Transverse colon (tissue), 4 donors: ENCODE data around the gene EPGN. TPM values are rescaled to one million over a fixed set of nuclear protein-coding genes. Genes with fewer than 3 reads are reported as not detected.

ENCODE experiments used
- DNase-seq: peaks from one replicate; pipeline ENCODE4 v3.0.0-alpha.2; 2019
- H3K27ac ChIP-seq, 4 donors: fragments of 200-600 bp; sonication (generic); 2 replicates each; pipeline ENCODE4 v1.5.1; 2016 to 2018; ENCODE audit warnings: inconsistent platforms in 4 of 4
- H3K27me3 ChIP-seq: fragments of 200-600 bp; sonication (generic); 2 replicates; pipeline ENCODE4 v1.5.1; 2017; ENCODE audit warnings: inconsistent platforms
- H3K36me3 ChIP-seq, 4 donors: fragments of 200-600 bp; sonication (generic); 2 replicates each; pipeline ENCODE4 v1.5.1; 2017 to 2019; ENCODE audit warnings: inconsistent platforms in 4 of 4
- H3K4me1 ChIP-seq, 4 donors: fragments of 200-600 bp; sonication (generic); 2 replicates each; pipeline ENCODE4 v1.5.1; 2017 to 2020; ENCODE audit warnings: inconsistent platforms in 4 of 4
- H3K4me3 ChIP-seq, 4 donors: fragments of 200-600 bp; sonication (generic); 1 replicate in 1 of 4; 2 replicates in 3 of 4; pipeline versions ENCODE4 v1.5.1 to v1.6.1; 2017 to 2019; ENCODE audit warnings: inconsistent platforms in 4 of 4
- H3K9me3 ChIP-seq, 2 donors: fragments of 200-600 bp; sonication (generic); 2 replicates each; pipeline ENCODE4 v1.5.1; 2017 to 2019; ENCODE audit warnings: inconsistent platforms in 2 of 2
- EP300 ChIP-seq: sonication (generic); formaldehyde crosslinking; IDR thresholded peaks from one replicate; pipeline ENCODE4 v1.6.1; 2017; ENCODE audit warnings: antibody characterized with exemption, low read depth
- POLR2A ChIP-seq: fragments of 450-650 bp; IDR thresholded peaks from one replicate; pipeline ENCODE4 v1.6.1; 2016; ENCODE audit warnings: antibody characterized with exemption, mild to moderate bottlenecking, moderate library complexity
- POLR2AphosphoS5 ChIP-seq, 3 donors: sonication (generic); formaldehyde crosslinking; IDR thresholded peaks; one replicate each; pipeline ENCODE4 v1.6.1; 2016; ENCODE audit warnings: antibody characterized with exemption in 3 of 3
- WGBS, 2 donors: methylation state at CpG; one replicate each; pipeline ENCODE4 v1.1.5; 2018; ENCODE audit warnings: low coverage in 1 of 2; 5-methylcytosine and 5-hydroxymethylcytosine counted together
- in situ Hi-C, 4 donors: fragments of 200-750 bp; cut with MboI; loops; one replicate each; pipeline versions ENCODE4 v1.15.0 to v1.15.1; 2017; ENCODE audit warnings: low sequenced_read_pairs in 3 of 4, low pct_ligation_motif_present in 1 of 4, low pct_unique_long_range_greater_than_20kb in 1 of 4
- intact Hi-C: fragments of 100-400 bp; cut with DNase I; formaldehyde crosslinking; loops from one replicate; pipeline ENCODE4 v1.15.1; 2023; ENCODE audit warnings: low total_unique reads
- total RNA-seq, 4 donors: library from RNA; depleted of rRNA; stranded (reverse); fragments of >200 nt; gene quantifications; one replicate each; pipeline ENCODE4 v1.1.0, GENCODE V29; 2016
- TF ChIP-seq, protein P1 (sequence below), 5 experiments: fragments of 200-600 bp in 3 of 5; fragments of 450-650 bp in 2 of 5; sonication (generic) in 3 of 5; IDR thresholded peaks; 1 replicate in 2 of 5; 2 replicates in 3 of 5; pipeline ENCODE4 v1.5.1; 2016 to 2017; ENCODE audit warnings: antibody characterized with exemption in 5 of 5, inconsistent platforms in 3 of 5, mild to moderate bottlenecking in 2 of 5, moderate library complexity in 1 of 5

The EPGN gene
- total RNA-seq, 4 donors from 2014 or later: not detected

DNA sequence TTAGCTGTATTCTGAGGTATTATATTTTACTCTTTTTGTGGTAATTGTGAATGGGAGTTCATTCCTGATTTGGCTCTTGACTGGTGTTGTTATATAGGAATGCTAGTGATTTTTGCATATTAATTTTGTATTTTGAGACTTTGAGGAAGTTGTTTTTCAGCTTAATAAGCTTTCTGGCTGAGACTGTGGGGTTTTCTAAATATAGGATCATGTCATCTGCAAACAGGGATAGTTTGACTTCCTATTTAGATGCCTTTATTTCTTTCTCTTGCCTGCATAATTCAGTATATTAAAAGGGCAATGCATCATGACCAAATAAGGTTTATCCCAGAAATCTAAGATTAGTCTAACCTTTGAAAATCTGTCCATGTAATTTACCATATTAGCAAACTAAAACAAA lies 44.7 kb upstream of the EPGN start:
- H3K27me3 ChIP-seq: no peaks in the 10 kb centered on the region
- intact Hi-C loops (no loop called here), in situ Hi-C loops (no loop called here)
- H3K4me3 ChIP-seq: no peak overlapping the region
- no peak for DNase-seq
- no peak overlapping the region for H3K27ac ChIP-seq
- H3K36me3 ChIP-seq: no peaks in the 10 kb centered on the region
- TF ChIP-seq POLR2A (no peak), EP300 (no peak), POLR2AphosphoS5 (IDR thresholded peaks at IDR 0.05) (no peak)
- TF ChIP-seq, protein P1, sequence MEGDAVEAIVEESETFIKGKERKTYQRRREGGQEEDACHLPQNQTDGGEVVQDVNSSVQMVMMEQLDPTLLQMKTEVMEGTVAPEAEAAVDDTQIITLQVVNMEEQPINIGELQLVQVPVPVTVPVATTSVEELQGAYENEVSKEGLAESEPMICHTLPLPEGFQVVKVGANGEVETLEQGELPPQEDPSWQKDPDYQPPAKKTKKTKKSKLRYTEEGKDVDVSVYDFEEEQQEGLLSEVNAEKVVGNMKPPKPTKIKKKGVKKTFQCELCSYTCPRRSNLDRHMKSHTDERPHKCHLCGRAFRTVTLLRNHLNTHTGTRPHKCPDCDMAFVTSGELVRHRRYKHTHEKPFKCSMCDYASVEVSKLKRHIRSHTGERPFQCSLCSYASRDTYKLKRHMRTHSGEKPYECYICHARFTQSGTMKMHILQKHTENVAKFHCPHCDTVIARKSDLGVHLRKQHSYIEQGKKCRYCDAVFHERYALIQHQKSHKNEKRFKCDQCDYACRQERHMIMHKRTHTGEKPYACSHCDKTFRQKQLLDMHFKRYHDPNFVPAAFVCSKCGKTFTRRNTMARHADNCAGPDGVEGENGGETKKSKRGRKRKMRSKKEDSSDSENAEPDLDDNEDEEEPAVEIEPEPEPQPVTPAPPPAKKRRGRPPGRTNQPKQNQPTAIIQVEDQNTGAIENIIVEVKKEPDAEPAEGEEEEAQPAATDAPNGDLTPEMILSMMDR (IDR thresholded peaks at IDR 0.05): no peak
- H3K9me3 ChIP-seq: no peaks in the 10 kb centered on the region
- H3K4me1 ChIP-seq: no peaks in the 10 kb centered on the region

DNA sequence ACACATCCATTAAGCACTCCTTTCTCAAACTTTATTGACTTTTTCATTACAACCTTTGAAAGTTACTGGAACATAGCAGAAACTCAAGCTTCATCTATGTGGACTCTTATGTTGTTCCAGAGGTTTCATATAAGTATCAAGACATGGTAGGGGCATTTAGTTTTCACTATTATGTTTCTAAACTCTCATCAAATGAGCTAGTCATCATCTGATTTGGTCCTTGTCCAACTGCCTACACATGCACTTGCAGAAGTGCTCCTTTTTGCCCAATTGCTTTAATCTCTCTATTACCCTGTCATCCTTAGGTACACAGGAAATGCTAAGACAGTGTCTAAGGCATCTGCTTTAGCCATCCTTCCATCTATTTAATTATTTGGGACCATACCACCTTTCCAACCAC lies 42.2 kb upstream of the EPGN start:
- Histone ChIP-seq H3K4me3 (no peak overlapping the region), H3K27me3 (no peaks in the 10 kb centered on the region), H3K9me3 (no peaks in the 10 kb centered on the region), H3K27ac (no peak overlapping the region), H3K4me1 (no peaks in the 10 kb centered on the region), H3K36me3 (no peaks in the 10 kb centered on the region)
- DNase-seq: no peak
- in situ Hi-C loops: no loop called here
- TF ChIP-seq EP300 (no peak), POLR2A (no peak), POLR2AphosphoS5 (IDR thresholded peaks at IDR 0.05) (no peak)
- TF ChIP-seq, protein P1 (IDR thresholded peaks at IDR 0.05): no peak
- intact Hi-C loops: no loop called here

DNA sequence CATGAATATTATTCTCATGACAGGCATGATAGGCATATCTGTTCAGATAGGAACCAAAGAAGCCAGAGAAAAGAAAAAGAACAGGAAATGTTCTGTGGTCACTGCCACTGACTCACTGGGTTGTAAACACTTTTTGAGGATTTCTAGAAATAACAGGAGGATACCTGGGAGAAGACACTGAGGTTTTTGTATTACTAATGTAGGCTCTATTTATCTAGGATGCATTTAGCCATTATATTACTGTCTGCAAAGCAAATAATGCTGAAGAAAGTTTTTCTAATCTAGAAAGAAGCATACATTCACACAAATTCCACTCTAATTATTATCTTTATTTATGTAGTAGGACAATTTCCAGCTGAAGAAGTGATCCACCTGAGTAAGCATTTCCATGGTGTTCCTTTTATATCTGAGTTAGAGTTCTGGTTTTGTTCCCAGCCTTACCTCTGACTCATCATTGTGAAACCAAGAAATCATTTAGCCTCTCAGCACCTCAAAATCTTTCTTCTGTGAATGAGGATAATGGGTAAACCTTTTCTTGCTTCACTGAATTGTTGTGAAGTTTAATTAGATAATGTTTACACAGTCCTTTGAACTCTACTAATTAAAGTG lies 40.2 kb upstream of the EPGN start:
- no peak overlapping the region for H3K4me3 ChIP-seq
- intact Hi-C loops (no loop called here), in situ Hi-C loops (no loop called here)
- H3K27ac ChIP-seq: no peak overlapping the region
- no peak for DNase-seq
- no peaks in the 10 kb centered on the region for H3K36me3 ChIP-seq
- H3K4me1 ChIP-seq: no peaks in the 10 kb centered on the region
- no peaks in the 10 kb centered on the region for H3K27me3 ChIP-seq
- TF ChIP-seq POLR2AphosphoS5 (IDR thresholded peaks at IDR 0.05) (no peak), POLR2A (no peak), EP300 (no peak)
- TF ChIP-seq, protein P1 (IDR thresholded peaks at IDR 0.05): no peak
- H3K9me3 ChIP-seq: no peaks in the 10 kb centered on the region

DNA sequence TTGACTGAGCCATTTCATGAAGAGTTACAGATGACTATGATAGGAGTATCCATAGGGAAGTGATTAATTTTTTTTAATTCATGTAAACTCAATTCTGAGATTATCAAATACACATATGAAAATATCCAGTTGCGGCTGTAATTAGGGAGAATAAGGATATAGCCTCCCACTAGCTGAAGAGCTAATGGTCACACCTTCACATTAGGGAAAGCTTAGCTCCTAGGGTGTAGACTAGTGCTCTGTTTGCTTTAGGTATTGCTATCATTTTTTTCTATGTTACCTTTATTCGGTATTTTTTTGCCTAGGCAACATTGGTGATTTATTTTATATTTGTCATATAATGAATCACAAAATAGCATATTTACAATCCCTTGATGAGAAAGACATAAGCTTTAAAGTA lies 39.6 kb upstream of the EPGN start:
- no peak overlapping the region for H3K27ac ChIP-seq
- no peak overlapping the region for H3K4me3 ChIP-seq
- 91 to 100% methylated on average over 2 of the region's 2 CpGs for WGBS, 2 donors
- intact Hi-C loops (no loop called here), in situ Hi-C loops (no loop called here)
- TF ChIP-seq, protein P1 (IDR thresholded peaks at IDR 0.05): no peak
- TF ChIP-seq POLR2A: no peak
- no peak for TF ChIP-seq POLR2AphosphoS5 (IDR thresholded peaks at IDR 0.05)
- TF ChIP-seq EP300: no peak
- H3K27me3 ChIP-seq: no peaks in the 10 kb centered on the region
- DNase-seq: no peak
- no peaks in the 10 kb centered on the region for H3K4me1 ChIP-seq
- H3K9me3 ChIP-seq: no peaks in the 10 kb centered on the region
- H3K36me3 ChIP-seq: no peaks in the 10 kb centered on the region
